Heart left ventricle (tissue), 16 donors: ENCODE measurements around the gene SEMA3B. TPM values are rescaled to one million over a fixed set of nuclear protein-coding genes. Genes with fewer than 3 reads are reported as not detected.

Experiments
- ATAC-seq, 4 donors: fragments of 200-7000 bp; cut with Tn5 transposase; one replicate each; pipeline ENCODE4 v1.9.1; 2020 to 2022; ENCODE audit warnings: moderate library complexity in 4 of 4, mild to moderate bottlenecking in 3 of 4, moderate number of reproducible peaks in 1 of 4
- DNase-seq, 5 donors: peaks; one replicate each; pipeline ENCODE4 v3.0.0-alpha.2; 2020
- H3K27ac ChIP-seq, 12 donors: fragments of 200-600 bp; sonication (generic) in 4 of 12; one replicate each; pipeline versions ENCODE4 v1.5.0 to v1.8.0; 2016 to 2022; ENCODE audit warnings: mild to moderate bottlenecking in 2 of 12
- H3K27me3 ChIP-seq, 9 donors: fragments of 200-600 bp; sonication (generic) in 2 of 9; one replicate each; pipeline versions ENCODE4 v1.5.1 to v1.8.0; 2016 to 2022; ENCODE audit warnings: mild to moderate bottlenecking in 3 of 9
- H3K36me3 ChIP-seq, 9 donors: fragments of 200-600 bp; sonication (generic) in 2 of 9; one replicate each; pipeline versions ENCODE4 v1.5.0 to v1.8.0; 2018 to 2022; ENCODE audit warnings: mild to moderate bottlenecking in 2 of 9
- H3K4me1 ChIP-seq, 12 donors: fragments of 200-600 bp; sonication (generic) in 4 of 12; one replicate each; pipeline versions ENCODE4 v1.5.0 to v1.8.0; 2016 to 2022; ENCODE audit warnings: mild to moderate bottlenecking in 3 of 12
- H3K4me3 ChIP-seq, 12 donors: fragments of 200-600 bp; sonication (generic) in 4 of 12; one replicate each; pipeline versions ENCODE4 v1.5.0 to v1.8.0; 2017 to 2022; ENCODE audit warnings: mild to moderate bottlenecking in 9 of 12, moderate library complexity in 4 of 12
- H3K9me3 ChIP-seq, 12 donors: fragments of 200-600 bp; sonication (generic) in 4 of 12; one replicate each; pipeline versions ENCODE4 v1.5.0 to v1.8.0; 2016 to 2022; ENCODE audit warnings: mild to moderate bottlenecking in 1 of 12
- POLR2A ChIP-seq, 2 donors: fragments of 450-650 bp; IDR thresholded peaks; one replicate each; pipeline ENCODE4 v1.6.1; 2017; ENCODE audit warnings: antibody characterized with exemption in 2 of 2, mild to moderate bottlenecking in 2 of 2, moderate library complexity in 2 of 2
- WGBS, 4 donors: extraction: QIAGEN DNeasy Blood & Tissue Kit in 2 of 4; methylation state at CpG; one replicate each; pipeline versions ENCODE4 v1.1.5 to v1.1.7; 2013 to 2018; 5-methylcytosine and 5-hydroxymethylcytosine counted together
- intact Hi-C, 10 donors: fragments of 100-400 bp; cut with DNase I; formaldehyde crosslinking; loops; one replicate each; pipeline versions ENCODE4 v1.11.1 to v1.14.2; 2022
- polyA plus RNA-seq, 2 donors: library from polyadenylated mRNA; stranded (reverse); fragments of 200-250 nt; gene quantifications; one replicate each; pipeline ENCODE4 v1.2.3, GENCODE V29; 2013
- total RNA-seq, 9 donors: library from RNA; depleted of rRNA in 2 of 9; stranded (reverse); fragments of >200 nt in 2 of 9; fragmentation: NEBNext Ultra II Directional in 3 of 9; extraction: Animal tissue kit (Norgen Biotek cat#: 25700) in 3 of 9; gene quantifications; one replicate each; pipeline versions ENCODE4 v1.1.0 to v1.2.4, GENCODE V29; 2016 to 2023
- TF ChIP-seq, protein P1 (sequence below), 12 donors: fragments of 200-600 bp; sonication (generic) in 4 of 12; IDR thresholded peaks; one replicate each; pipeline versions ENCODE4 v1.5.0 to v1.8.0; 2018 to 2022; ENCODE audit warnings: antibody characterized with exemption in 12 of 12, mild to moderate bottlenecking in 5 of 12
- donor health status: ischemic (EF 13 %, LVEDD 7.1; RV severe dilation, severe dysfunction).
- donor health status: healthy with polysubstance abuse.
- donor health status: DM: no; HTN: yes; CAD: no.
- donor health status: DM: no; HTN: no; CAD: no.
- donor health status: ischemic (EF 25% LVEDD 6.9; RV normal size, moderate dysfunction).
- donor health status: ischemic (EF 25% LVEDD 5.7; RV mildly dilated, moderate dysfunction).
- donor health status: healthy.
- donor health status: DM: yes; HTN: yes; CAD: no.
- donor health status: ischemic (EF 35%, LVEDD 5.7; RV mildly dilated, moderate dysfunction).
- donor health status: nonischemic (EF 11% LVEDD 7.7; RV severe dilation, severe dysfunction).
- donor health status: DM: yes; HTN: yes; CAD: no.
- donor health status: PGD.
- donor health status: ischemic (EF 29% LVEDD 5.4; RV normal size, mild dysfunction).
- donor health status: nonischemic (EF 23%, LVEDD 6.1; RV moderate dilation, normal function).

The SEMA3B gene
- total and polyA plus RNA-seq, 11 donors, result 12.9 to 60.1 (median 19.3) TPM

DNA sequence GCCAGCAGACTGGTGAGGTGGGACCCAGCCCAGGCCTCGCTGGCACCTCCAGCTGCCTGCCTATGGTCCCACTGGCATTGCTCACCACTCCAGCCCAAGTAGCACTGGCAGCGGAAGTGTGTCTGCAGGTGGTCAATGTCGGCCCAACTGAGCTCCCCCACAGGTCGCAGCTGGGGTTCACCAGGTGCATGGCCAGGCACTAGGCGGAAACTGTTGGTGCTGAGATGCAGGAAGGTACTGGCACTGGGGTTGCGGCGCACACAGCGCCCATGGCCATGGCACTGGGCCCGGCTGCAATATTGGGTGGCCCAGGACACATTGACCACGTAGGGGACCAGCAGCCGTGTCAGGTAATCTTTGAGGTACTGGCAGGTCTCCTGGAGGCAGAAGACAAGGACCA, 49.2 kb downstream of the SEMA3B start:
- H3K4me3 ChIP-seq, result peak overlapping the region in 8 of 12 donors; percentile 70 to 97 (median 90)
- peak overlapping the region in 10 of 12 donors; percentile 7 to 99 (median 64) for H3K27ac ChIP-seq
- TF ChIP-seq POLR2A (IDR thresholded peaks at IDR 0.05), result no peak
- TF ChIP-seq, protein P1, sequence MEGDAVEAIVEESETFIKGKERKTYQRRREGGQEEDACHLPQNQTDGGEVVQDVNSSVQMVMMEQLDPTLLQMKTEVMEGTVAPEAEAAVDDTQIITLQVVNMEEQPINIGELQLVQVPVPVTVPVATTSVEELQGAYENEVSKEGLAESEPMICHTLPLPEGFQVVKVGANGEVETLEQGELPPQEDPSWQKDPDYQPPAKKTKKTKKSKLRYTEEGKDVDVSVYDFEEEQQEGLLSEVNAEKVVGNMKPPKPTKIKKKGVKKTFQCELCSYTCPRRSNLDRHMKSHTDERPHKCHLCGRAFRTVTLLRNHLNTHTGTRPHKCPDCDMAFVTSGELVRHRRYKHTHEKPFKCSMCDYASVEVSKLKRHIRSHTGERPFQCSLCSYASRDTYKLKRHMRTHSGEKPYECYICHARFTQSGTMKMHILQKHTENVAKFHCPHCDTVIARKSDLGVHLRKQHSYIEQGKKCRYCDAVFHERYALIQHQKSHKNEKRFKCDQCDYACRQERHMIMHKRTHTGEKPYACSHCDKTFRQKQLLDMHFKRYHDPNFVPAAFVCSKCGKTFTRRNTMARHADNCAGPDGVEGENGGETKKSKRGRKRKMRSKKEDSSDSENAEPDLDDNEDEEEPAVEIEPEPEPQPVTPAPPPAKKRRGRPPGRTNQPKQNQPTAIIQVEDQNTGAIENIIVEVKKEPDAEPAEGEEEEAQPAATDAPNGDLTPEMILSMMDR (IDR thresholded peaks at IDR 0.05), result no peak
- peak in 1 of 5 donors; percentile 24 for DNase-seq
- peaks cover 5 to 60% (median 50%) of the 10 kb centered on the region in 12 donors for H3K4me1 ChIP-seq
- intact Hi-C loops, result loop anchor here in 1 of 10 donors (2.0 kb wide), 1 partner anchor 13 kb away; no protein-coding TSS in a partner anchor
- no peaks in the 10 kb centered on the region for H3K27me3 ChIP-seq
- H3K36me3 ChIP-seq, result peaks cover 0 to 59% (median 45%) of the 10 kb centered on the region in 9 donors
- no peak for ATAC-seq
- no peaks in the 10 kb centered on the region for H3K9me3 ChIP-seq
- WGBS, 4 donors, result 76 to 88% (median 84%) methylated on average over 10 to 11 of the region's 11 CpGs

DNA sequence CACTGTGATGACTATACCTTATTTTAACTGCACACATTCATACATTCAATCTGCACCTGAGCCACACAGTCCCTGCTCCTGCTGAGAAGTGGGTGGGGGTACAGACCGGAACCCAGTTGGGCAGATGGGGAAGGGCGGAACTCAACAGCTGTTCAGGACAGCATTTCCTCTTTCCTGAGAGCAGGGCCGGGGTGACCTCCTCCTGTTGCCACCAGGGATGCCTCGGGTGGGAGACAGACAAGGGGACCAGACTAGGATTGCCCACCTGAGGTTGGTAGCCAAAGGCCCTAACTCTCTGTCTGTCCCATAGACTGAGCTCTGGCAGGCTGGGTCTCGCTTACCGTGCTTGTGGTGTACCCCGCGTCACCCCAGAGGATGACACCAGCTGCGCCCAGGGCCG, 49.7 kb downstream of the SEMA3B start:
- peak overlapping the region in 9 of 12 donors; percentile 70 to 97 (median 88) for H3K4me3 ChIP-seq
- H3K9me3 ChIP-seq, result no peaks in the 10 kb centered on the region
- H3K27me3 ChIP-seq, result no peaks in the 10 kb centered on the region
- ATAC-seq (no peak), DNase-seq (peak in 3 of 5 donors; percentile 15 to 56 (median 52))
- peaks cover 5 to 65% (median 50%) of the 10 kb centered on the region in 12 donors for H3K4me1 ChIP-seq
- 59 to 76% (median 70%) methylated on average over 8 to 10 of the region's 10 CpGs for WGBS, 4 donors
- H3K36me3 ChIP-seq, result peaks cover 0 to 59% (median 45%) of the 10 kb centered on the region in 9 donors
- TF ChIP-seq, protein P1 (IDR thresholded peaks at IDR 0.05), result no peak
- TF ChIP-seq POLR2A (IDR thresholded peaks at IDR 0.05), result no peak
- peak overlapping the region in 10 of 12 donors; percentile 7 to 99 (median 85) for H3K27ac ChIP-seq
- intact Hi-C loops, result loop anchor here in 1 of 10 donors (2.0 kb wide), 1 partner anchor 14 kb away; no protein-coding TSS in a partner anchor

DNA sequence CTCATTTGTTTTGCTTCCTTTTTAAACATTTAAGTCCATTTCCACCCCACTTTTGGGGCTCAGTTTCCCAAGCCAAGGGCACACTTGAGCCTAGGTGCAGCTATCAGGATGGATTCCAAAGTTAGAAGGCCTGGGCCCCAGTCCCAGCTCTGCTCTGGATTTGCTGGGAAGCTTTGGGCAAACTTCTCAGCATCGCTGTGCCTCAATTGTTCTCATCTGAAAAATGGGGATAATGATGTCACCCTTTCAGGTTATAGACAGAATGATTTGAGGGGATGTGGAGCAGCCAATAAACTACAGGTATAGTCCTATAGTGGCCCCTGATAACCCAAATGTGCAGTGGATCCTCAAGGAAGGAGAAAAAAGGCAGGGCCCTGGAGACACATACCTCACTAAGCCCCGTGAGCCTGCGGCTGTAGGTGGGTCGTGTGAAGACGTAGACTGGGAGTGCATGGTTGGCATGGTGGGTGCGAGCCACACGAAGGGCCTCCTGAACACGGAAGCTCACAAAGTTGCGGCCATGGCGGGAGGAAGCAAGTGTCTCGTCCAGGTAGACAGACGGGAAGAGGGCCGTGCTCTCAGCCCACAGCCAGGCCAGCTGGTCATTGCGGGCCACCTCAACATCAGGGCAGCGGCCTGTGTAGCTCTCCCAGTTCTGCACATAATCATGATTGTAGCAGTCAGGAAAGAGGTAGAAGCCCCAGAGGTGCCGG, 50.4 kb downstream of the SEMA3B start:
- Histone ChIP-seq H3K27ac (peak overlapping the region in 10 of 12 donors; percentile 7 to 99 (median 98)), H3K4me3 (peak overlapping the region; percentile 62 to 97 (median 88)), H3K36me3 (peaks cover 0 to 55% (median 45%) of the 10 kb centered on the region in 9 donors), H3K9me3 (no peaks in the 10 kb centered on the region), H3K4me1 (peaks cover 5 to 72% (median 55%) of the 10 kb centered on the region in 12 donors), H3K27me3 (no peaks in the 10 kb centered on the region)
- intact Hi-C loops, result loop anchor here in 1 of 10 donors (2.0 kb wide), 1 partner anchor 15 kb away; no protein-coding TSS in a partner anchor
- DNase-seq (peak in 2 of 5 donors; percentile 17 to 21), ATAC-seq (no peak)
- no peak for TF ChIP-seq POLR2A (IDR thresholded peaks at IDR 0.05)
- TF ChIP-seq, protein P1 (IDR thresholded peaks at IDR 0.05), result no peak
- 63 to 89% (median 69%) methylated on average over 16 of the region's 16 CpGs for WGBS, 4 donors
